CD1c-positive myeloid dendritic cell (primary cell): ENCODE data around the gene ASMTL.
"Not testable (repeated sequence)": the region's sequence is repeated elsewhere in the genome, so short reads cannot be mapped to it uniquely, and the experiment has no call there.

Experiments used
- DNase-seq: peaks from one replicate; pipeline ENCODE4 v3.0.0-alpha.2; 2016; ENCODE audit errors: extremely low spot score

Gene ASMTL

DNA sequence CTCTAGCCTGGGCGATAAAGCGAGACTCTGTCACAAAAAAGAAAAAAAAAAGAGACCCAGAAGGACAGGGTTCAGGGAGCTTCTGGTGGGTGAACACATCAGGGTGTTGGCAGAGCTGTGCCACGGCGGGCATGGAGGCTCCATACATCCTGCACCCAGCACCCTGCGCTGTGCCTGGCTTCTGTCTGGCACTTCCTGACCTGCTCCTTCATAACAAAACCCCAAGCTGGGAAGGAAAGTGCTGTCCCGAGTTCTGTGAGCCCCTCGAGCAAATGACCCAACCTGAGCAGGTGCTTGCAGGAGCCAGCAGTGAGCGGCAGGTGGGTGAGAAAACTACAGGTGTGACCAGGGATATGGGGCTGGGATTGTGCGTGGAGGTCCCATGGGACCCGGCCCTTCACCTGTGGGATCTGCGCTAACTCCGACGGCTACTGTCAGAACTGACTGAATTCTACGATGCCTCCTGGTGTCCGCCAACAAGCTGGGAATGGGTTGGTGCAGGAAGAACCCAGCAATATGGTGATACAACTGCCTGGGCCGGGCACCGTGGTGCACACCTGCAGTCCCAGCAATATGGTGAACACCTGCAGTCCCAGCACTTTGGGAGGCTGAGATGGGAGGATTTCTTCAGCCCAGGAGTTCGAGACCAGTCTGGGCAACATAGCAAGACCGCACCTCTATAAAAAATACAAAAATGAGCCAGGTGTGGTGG is 18.9 kb downstream of the ASMTL start:
- DNase-seq = no peak

DNA sequence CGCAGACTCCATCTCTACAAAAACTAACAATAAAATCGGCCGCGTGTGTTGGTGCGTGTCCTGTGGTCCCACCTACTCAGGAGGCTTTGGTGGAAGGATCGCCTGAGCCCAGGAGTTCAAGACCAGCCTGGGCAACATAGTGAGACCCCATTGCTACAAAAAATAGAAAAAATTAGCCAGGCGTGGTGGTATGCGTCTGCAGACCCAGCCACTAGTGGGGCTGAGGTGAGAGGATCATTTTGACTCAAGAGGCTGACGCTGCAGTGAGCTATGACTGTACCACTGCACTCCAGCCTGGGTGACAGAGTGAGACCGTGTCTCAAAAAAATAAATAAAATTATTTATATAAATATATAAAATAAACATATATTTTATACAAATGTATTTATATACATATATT is 22.3 kb downstream of the ASMTL start:
- DNase-seq = no peak

DNA sequence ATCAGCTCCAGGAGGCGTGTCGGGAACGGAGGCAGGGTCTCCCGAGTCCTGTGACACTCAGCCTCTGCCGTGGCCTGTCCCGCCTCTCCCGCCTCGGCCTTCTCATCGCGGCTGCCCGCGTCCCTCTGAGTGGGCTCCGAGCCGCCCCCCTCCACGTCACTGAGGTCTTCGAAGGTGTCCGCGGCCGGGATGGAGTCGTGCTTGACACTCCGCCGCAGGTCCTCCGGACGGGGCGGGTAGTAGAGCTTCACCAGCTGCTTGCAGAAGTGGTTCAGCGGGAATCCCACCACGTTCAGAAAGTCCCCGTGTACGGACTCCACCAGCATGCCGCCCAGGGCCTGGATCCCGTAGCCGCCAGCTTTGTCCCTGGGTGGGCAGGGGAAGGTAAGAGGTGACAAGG is 25.0 kb downstream of the ASMTL start:
- DNase-seq = no peak

DNA sequence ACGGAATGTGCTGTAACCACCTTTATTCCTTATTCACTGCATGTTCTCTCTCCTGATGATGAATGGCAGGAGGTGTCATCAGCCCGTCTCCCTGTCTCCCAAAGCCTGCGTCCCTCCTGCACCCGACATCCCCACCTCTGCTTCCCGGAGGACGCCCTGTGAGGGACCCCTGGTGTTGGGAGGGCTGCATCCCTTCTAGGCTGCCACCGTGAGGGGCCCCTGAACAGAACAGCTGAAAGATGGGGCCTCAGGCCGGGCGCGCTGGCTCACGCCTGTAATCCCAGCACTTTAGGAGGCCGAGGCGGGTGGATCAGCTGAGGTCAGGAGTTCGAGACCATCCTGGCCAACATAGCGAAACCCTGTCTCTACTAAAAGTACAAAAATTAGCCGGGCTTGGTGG is 26.4 kb downstream of the ASMTL start:
- not testable (repeated sequence) for DNase-seq

DNA sequence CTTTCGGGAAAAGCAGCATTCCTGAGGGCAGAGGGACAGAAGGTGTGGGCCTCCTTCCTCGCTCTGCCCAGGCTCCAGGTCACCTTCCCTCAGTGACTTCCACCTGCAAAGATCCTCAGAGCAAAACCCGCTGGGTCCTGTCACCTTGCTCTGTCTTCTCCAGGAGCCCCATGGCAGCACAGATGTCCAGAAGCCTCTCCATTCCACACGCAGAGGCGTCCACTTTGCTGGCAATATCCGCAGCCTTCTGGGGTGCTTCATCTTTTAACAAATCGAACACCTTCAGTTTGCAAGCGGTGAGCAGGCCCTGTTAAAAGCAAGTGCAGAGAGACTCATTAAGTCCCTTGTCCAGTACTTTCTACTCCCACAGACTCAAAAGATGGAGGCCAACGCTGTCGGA is 27.3 kb downstream of the ASMTL start:
- no peak for DNase-seq

DNA sequence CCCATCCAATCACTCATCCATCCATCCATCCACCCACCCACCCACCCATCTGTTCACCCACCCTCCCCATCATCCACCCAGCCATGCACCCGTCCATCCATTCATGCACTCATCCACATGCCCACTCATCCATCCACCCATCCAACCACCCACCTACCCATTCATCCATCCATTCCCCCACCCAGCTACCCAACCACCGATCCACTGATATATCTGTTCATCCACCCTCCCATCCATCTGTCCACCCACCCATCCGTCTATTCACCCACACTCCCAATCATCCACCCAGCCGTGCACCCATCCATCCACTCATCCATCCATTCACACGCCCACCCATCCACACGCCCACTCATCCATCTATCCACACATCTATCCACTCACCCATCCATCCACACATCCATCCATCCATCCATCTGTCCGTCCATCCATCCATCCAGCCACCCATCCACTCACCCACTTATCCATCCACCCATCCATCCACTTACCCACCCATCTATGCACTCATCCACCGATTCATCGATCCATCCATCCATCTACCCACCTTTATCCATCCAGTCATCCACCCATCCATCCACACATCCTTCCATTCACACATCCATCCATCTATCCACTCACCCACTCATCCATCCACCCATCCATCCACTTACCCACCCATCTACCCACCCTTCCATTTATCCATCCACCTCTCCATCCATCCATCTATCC is 28.4 kb downstream of the ASMTL start:
- no peak for DNase-seq

DNA sequence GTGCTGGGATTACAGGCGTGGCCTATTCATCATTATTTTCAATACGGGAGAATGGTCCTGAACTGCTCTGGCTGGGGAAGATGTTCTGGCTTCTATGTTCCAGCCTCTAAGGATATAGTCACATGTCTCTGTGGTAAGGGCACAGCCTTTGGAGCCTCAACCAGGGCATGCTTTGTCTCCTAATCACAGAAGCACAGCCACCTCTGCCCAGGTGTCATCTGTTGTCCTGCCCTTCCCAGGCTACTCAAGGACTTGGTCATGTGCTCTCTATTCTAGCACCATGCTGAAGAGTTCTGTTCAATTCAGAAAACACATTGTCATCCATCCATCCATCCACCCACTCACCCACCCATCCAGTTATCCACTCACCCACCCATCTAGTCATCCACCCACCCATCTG is 29.5 kb downstream of the ASMTL start:
- DNase-seq = no peak

DNA sequence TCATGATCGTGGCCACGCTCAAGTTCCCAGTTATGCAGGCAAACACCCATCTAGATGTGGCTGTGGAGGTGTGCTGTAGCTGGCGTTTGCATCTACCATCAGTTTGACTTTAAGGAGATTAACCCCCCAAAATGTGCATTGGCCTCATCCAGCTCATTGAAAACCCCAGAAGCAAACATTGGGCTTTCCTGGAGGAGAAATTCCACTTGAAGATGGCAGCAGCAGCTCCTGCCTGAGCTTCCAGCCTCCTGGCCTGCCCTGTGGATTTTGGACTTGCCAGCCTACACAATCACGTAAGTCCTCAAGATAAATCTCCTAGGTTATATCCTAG is 30.6 kb downstream of the ASMTL start:
- no peak for DNase-seq

DNA sequence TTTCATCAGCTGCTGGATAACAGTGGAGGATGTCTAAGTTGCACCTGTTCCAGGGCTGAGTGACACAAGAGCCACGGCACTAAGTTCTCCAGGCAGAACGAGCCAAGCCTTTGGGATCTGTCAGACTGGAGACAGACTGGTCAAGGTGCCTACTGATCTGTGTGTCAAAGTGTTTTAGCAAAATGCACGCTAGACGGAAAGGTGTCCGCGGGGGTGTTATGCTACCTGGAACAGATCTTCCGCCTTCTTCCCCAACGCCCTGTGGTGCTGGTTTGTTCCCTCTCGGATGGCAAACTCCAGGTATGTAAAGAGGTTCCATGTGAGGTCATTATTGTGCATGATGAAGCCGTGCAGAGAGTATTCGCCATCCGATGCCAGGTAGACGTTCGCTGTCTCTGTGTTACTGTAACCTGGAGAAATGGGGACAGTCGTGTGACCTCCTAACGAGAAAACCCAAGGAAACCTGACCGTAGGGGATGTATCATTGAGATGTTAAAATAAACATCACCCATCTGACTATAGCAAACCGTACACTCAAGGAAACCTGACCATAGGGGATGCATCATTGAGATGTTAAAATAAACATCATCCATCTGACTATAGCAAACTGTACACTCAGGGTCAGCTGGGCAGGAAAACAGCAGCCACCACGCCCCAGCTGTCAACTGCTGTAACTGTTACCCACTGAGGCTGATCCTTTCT is 31.1 kb downstream of the ASMTL start:
- no peak for DNase-seq

DNA sequence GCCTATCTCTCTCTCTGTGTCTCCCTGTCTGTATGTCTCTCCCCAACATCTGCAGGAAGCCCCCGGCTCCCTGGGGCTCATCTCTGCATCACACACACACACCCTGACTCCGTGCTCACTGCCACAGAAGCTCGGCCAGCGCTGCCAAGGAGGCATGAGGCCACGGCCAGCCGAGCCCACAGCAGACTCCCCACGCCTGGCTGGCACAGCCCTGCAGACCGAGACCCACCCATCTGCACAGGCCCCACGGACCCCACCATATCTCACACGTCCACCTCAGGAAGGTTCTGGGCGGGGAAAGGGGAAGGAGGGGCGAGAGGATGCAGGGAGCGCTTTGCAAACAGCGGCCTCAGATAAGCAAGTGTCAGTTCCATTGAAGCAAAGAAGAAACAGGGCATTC is 32.3 kb downstream of the ASMTL start:
- no peak for DNase-seq

DNA sequence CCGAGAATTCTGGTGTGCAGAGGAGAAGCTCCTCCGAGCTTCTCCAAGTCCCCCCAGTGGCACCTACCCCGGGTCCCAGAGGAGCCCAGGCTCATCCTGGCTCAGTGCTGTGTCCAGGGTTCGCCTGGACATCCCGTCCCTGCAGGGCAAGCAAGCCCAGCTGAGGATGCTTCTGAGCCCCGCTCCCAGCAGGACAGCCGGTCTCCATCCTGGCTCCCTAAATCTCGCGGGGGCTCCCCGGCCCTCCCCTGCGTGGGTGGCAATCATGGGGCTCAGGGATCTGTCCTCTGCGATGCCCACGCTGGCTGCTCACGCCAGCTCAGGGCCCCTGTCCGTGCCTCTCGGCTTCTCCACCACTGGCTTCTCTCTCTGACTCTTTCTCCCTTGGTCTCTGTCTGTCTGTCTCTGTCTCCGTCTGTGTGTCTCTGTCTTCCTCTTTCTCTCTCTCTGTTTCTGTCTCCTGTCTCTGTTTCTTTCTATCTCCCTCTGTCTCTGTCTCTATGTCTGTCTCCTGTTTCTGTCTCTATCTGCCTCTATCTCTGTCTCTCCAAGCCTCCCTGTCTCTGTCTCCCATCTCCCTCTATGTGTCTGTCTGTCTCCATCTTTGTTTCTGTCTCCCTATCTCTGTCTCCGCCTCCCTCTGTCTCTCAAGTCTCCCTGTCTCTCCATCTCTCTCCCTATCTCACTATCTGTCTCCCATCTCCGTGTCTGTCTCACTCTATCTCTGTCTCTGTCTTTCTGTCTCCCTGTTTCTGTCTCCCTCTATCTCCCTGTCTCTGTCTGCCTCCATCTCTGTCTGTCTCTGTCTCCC is 33.0 kb downstream of the ASMTL start:
- DNase-seq = no peak

DNA sequence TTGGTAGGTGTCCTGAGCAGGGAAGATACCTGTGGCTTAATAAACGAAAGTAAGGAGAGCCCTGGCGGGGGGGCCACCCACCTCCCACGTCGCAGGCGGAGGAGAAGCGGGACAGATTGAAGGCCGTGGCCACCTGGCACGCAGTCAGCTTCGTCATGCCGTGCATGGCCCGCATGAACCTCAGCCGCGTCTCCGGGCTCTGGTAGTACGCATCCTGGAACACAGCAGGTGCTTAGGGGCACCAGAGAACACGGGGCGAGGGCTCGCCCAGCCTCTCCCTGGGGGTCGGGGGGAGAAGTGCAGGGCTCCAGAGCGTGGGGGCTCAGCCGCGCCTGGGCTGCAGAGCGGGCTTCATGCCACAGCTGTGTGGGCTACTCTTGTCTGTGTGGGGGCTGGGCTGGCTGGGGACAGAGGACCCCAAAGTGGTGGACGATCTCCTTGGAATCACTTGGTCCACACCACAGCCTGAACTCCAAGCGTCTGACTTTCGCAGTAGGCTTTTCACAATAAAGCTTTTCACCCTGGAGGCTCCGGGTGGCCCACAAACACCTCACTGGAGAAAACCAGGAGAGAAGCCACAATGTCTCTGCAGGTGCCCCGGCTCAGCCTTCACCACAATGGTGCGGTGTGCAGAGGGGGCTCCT is 33.7 kb downstream of the ASMTL start:
- no peak for DNase-seq

DNA sequence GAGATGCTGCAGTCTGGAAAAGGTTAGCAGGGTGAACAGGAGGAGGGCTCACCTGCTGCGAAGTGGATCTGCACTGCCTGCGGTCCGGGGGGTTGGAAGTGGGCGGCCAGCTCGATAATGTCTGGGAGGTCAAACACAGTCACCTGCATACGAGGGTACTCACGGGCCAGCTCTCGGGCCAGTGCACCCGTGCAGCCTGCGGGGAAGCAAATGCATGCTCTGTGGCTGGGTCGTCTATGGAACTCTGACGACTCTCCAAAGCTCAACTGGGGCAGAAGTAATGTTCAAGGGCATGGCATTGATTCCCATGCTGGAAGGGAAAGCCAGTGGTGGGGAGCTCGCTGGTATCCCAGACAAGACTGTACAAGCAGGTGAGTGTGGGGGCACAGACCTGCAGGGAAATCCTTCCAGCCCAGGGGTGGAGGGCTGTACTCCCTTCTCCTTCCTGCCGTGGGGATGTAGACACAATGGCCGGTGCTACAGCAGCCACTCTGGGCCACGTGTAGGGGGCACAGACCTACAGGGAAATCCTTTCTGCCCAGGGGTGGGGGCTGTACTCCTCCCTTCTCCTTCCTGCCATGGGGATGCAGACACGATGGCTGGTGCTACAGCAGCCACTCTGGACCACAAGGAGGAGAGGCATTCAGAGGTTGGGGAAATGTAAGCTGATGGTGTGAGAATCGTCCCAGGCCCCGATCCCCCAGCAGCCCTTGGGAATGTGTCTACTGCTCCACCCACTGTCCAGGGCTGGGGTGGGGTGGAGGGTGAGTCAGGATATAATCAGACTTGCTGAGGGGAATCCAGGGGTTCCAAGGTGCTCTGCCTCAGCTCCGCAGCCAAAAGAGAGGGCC is 34.6 kb downstream of the ASMTL start:
- DNase-seq = no peak

DNA sequence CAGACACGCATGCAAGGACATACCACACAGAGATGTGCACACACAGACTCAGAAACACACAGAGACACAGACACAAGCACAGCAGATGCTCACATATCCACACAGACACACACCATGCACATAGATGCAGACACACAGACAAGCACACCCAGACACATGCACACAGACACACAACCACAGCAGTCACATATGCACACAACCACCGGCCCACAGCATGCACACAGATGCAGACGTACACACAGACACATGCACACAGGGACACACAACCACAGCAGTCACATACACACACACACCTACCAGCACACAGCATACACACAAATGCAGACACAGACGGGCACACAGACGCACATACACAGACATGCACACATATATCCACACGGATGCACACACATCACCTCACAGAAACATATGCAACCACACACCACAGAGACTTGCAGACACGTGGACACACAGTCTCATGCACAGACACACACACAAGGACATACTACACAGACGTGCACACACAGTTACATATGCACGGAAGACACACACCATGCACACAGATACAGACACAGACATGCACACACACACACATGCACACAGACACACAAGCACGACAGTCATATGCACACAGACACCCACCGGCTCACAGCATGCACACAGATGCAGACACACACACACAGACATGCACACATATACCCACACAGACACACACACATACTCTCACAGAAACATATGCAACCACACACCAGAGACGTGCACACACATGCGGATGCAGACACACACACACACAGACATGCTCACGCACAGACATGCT is 35.5 kb downstream of the ASMTL start:
- no peak for DNase-seq

DNA sequence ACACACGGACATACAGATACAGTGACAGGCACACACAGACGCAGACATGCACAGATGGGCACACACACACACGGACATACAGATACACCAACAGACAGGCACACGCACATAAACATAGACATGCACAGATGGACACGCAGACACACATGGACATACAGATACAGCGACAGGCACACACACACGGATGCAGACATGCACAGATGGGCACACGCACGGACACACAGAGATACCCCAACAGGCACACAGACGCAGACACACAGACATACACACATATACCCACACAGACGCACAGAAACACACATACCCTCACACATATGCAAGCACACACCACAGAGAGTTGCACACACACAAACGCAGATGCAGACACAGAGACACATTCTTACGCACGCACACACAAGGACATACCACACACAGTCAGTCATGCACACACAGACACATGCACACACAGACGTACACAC is 36.4 kb downstream of the ASMTL start:
- no peak for DNase-seq

DNA sequence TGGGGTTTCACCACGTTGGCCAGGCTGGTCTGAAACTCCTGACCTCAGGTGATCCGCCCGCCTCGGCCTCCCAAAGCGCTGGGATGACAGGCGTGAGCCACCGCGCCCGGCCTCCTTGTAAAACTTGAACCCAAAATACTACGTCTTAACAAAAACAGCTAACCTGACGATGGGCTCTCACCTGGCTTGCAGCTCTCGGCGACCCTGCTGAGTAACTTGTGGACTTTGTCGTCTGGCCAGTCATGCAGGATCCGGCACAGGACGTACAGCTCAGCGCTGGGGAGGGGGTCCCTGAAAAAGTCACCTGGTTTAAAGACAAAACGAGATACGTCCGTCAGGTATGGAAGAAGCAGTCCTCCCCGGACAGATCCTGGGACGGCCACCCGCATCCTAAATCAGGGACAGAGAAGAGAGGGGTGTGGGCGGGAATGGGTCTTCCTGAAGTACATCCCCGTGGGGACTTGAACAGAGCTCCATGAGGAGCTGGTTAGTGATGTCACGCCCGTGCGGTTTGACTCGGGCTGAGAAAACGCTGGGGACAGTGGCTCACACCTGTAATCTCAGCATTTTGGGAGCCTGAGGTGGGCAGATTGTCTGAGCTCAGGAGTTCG is 40.1 kb downstream of the ASMTL start:
- DNase-seq = no peak

DNA sequence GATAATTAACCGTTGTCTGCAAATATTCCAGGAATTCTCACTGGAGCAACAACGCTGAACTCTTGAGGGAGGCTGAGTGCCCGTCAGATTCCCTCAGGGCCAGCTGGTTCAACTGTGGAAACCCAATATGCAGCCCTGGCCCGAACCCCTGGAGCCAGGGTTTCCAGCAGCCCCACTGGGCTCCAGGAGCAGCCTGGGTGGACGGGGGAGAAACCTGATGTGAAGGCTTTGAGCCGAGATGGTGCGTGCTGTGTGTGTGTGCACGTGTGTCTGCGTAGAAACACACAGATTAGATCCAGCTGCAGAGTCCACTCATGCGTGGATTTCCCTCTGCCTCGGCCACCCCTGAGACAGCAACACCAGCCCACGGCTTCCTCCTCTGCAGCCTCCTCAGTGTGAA is 41.4 kb downstream of the ASMTL start:
- no peak for DNase-seq

DNA sequence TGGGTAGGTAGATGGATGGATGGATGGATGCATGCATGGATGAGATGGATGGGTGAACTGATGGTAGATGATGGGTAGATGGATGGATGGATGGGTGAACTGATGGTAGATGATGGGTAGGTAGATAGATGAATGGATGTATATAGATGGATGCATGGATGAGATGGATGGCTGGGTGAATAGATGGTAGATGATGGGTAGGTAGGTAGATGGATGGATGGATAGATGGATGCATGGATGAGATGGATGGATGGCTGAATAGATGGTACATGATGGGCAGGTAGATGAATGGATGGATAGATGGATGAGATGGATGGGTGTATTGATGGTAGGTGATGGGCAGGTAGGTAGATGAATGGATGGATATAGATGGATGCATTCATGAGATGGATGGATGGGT is 45.7 kb downstream of the ASMTL start:
- DNase-seq = no peak

DNA sequence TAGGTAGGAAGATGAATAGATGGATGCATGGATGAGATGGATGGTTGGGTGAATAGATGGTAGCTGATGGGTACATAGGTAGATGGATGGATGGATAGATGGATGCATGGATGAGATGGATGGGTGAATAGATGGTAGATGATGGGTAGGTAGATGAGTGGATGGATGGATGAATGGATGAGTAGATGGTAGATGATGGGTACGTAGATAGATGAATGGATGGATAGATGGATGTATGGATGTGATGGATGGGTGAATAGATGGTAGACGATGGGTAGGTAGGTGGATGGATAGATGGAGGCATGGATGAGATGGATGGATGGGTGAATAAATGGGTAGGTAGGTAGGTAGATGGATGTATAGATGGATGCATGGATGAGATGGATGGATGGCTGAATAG is 46.9 kb downstream of the ASMTL start:
- DNase-seq = not testable (repeated sequence)

DNA sequence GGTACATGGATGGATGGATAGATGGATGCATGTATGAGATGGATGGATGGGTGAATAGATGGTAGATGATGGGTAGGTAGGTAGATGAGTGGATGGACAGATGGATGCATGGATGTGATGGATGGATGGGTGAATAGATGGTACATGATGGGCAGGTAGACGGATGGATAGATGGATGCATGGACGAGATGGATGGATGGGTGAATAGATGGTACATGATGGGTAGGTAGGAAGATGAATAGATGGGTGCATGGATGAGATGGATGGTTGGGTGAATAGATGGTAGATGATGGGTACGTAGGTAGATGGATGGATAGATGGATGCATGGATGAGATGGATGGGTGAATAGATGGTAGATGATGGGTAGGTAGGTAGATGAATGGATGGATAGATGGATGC is 48.8 kb downstream of the ASMTL start:
- DNase-seq = not testable (repeated sequence)
